Urinary bladder (tissue), 4 donors: Measurements from ENCODE around the gene BMP4. TPM values are rescaled to one million over a fixed set of nuclear protein-coding genes. Genes with fewer than 3 reads are reported as not detected.

ENCODE experiments used
- DNase-seq: peaks from one replicate; pipeline ENCODE4 v3.0.0-alpha.2; 2015; ENCODE audit errors: extremely low spot score
- H3K27ac ChIP-seq: one replicate; pipeline ENCODE4 v1.5.1; 2013; ENCODE audit warnings: low read depth, mild to moderate bottlenecking, moderate library complexity
- H3K36me3 ChIP-seq: one replicate; pipeline ENCODE4 v1.6.1; 2013; ENCODE audit warnings: mild to moderate bottlenecking, moderate library complexity; ENCODE audit not compliant: insufficient read depth
- H3K4me1 ChIP-seq: one replicate; pipeline ENCODE4 v1.6.1; 2013; ENCODE audit warnings: mild to moderate bottlenecking, moderate library complexity; ENCODE audit not compliant: insufficient read depth
- H3K4me3 ChIP-seq: one replicate; pipeline ENCODE4 v1.5.1; 2013; ENCODE audit warnings: low read depth, low read length
- WGBS: extraction: QIAGEN DNeasy Blood & Tissue Kit; methylation state at CpG from one replicate; pipeline ENCODE4 v1.1.7; 2013; 5-methylcytosine and 5-hydroxymethylcytosine counted together
- polyA plus RNA-seq: library from polyadenylated mRNA; stranded (reverse); fragments of 200-250 nt; gene quantifications from one replicate; pipeline ENCODE4 v1.2.3, GENCODE V29; 2013
- small RNA-seq: library from RNA; depleted of rRNA; stranded (forward); fragments of <200 nt; gene quantifications from one replicate; pipeline ENCODE3, GENCODE V24; 2014
- total RNA-seq: library from RNA; depleted of rRNA; stranded (reverse); fragments of >200 nt; gene quantifications from one replicate; pipeline ENCODE4 v1.2.3, GENCODE V29; 2014
- donor health status: healthy with polysubstance abuse.
- donor health status: healthy.

The BMP4 gene
- total and polyA plus RNA-seq, 2 donors, result 46.3 to 82.4 TPM

GRCh38 chr14:53924753-53925152 is 31.9 kb downstream of the BMP4 start:
- Histone ChIP-seq H3K27ac (no peak overlapping the region), H3K4me1 (no peaks in the 10 kb centered on the region), H3K4me3 (no peak overlapping the region), H3K36me3 (no peaks in the 10 kb centered on the region)
- DNase-seq, result peak; percentile 50
- WGBS, result 19% methylated on average over 4 of the region's 4 CpGs

GRCh38 chr14:53921027-53921426 is 35.6 kb downstream of the BMP4 start:
- no peak overlapping the region for H3K4me3 ChIP-seq
- DNase-seq, result no peak
- no peaks in the 10 kb centered on the region for H3K4me1 ChIP-seq
- H3K36me3 ChIP-seq, result no peaks in the 10 kb centered on the region
- 76% methylated on average over 3 of the region's 3 CpGs for WGBS
- H3K27ac ChIP-seq, result no peak overlapping the region

- H3K4me3 ChIP-seq, result no peak overlapping the region
Observed at GRCh38 chr14:53916239-53916638, 40.4 kb downstream of the BMP4 start.

GRCh38 chr14:53915364-53916014 is 41.1 kb downstream of the BMP4 start:
- H3K4me3 ChIP-seq, result no peak overlapping the region
- H3K4me1 ChIP-seq, result no peaks in the 10 kb centered on the region
- no peaks in the 10 kb centered on the region for H3K36me3 ChIP-seq
- WGBS, result 55% methylated on average over 4 of the region's 4 CpGs
- no peak for DNase-seq
- H3K27ac ChIP-seq, result no peak overlapping the region

More at GRCh38 chr14:53916239-53916638, 40.4 kb downstream of the BMP4 start:
- WGBS, result 84% methylated on average over 1 of the region's 1 CpG
- H3K27ac ChIP-seq, result no peak overlapping the region
- DNase-seq, result no peak
- no peaks in the 10 kb centered on the region for H3K36me3 ChIP-seq
- H3K4me1 ChIP-seq, result no peaks in the 10 kb centered on the region

GRCh38 chr14:53912021-53912420 is 44.6 kb downstream of the BMP4 start:
- no peak overlapping the region for H3K27ac ChIP-seq
- peak; percentile 29 for DNase-seq
- no peaks in the 10 kb centered on the region for H3K36me3 ChIP-seq
- H3K4me1 ChIP-seq, result no peaks in the 10 kb centered on the region
- 31% methylated on average over 1 of the region's 1 CpG for WGBS
- H3K4me3 ChIP-seq, result no peak overlapping the region

GRCh38 chr14:53908416-53908815 is 48.2 kb downstream of the BMP4 start:
- Histone ChIP-seq H3K27ac (no peak overlapping the region), H3K4me1 (no peaks in the 10 kb centered on the region), H3K36me3 (no peaks in the 10 kb centered on the region), H3K4me3 (no peak overlapping the region)
- DNase-seq, result no peak
- 64% methylated on average over 2 of the region's 2 CpGs for WGBS

- 58% methylated on average over 1 of the region's 1 CpG for WGBS
- H3K27ac ChIP-seq, result no peak overlapping the region
- DNase-seq, result no peak
- H3K4me3 ChIP-seq, result no peak overlapping the region
- H3K4me1 ChIP-seq, result no peaks in the 10 kb centered on the region
- H3K36me3 ChIP-seq, result no peaks in the 10 kb centered on the region
Observed at GRCh38 chr14:53902307-53902706, 54.3 kb downstream of the BMP4 start.

- 61% methylated on average over 4 of the region's 4 CpGs for WGBS
- Histone ChIP-seq H3K27ac (no peak overlapping the region), H3K4me1 (no peaks in the 10 kb centered on the region), H3K36me3 (no peaks in the 10 kb centered on the region), H3K4me3 (no peak overlapping the region)
- no peak for DNase-seq
Observed at GRCh38 chr14:53900499-53900898, 56.1 kb downstream of the BMP4 start.

Small RNAs within 50 kb of the gene (small RNA-seq; reads per million reads assigned to genes)
- not detected for gene MIR5580
